Mesenchymal stem cell (in vitro differentiated cells and primary cell): Measurements from ENCODE around the gene CAPN6.

Source experiments
- DNase-seq: peaks from one replicate; pipeline ENCODE4 v3.0.0-alpha.2; 2013
- H2AFZ ChIP-seq: one replicate; pipeline ENCODE4 v1.6.1; 2013; ENCODE audit warnings: low read depth, mild to moderate bottlenecking, control low read depth, inconsistent platforms, low read length, moderate library complexity
- H2AK5ac ChIP-seq: 2 replicates; pipeline ENCODE4 v1.6.1; 2013; ENCODE audit warnings: low read length, moderate library complexity, mild to moderate bottlenecking, inconsistent platforms; ENCODE audit not compliant: severe bottlenecking
- H2BK120ac ChIP-seq: one replicate; pipeline ENCODE4 v1.6.1; 2013; ENCODE audit warnings: low read depth, mild to moderate bottlenecking, inconsistent platforms, low read length, moderate library complexity
- H2BK12ac ChIP-seq, 2 experiments: one replicate each; pipeline ENCODE4 v1.6.1; 2013; ENCODE audit warnings: inconsistent platforms in 2 of 2, low read length in 2 of 2, mild to moderate bottlenecking in 2 of 2, moderate library complexity in 2 of 2, control low read depth in 1 of 2
- H2BK15ac ChIP-seq: one replicate; pipeline ENCODE4 v1.6.1; 2013; ENCODE audit warnings: mild to moderate bottlenecking, low read depth, inconsistent platforms; ENCODE audit not compliant: poor library complexity, severe bottlenecking
- H2BK5ac ChIP-seq: 2 replicates; pipeline ENCODE4 v1.6.1; 2013; ENCODE audit warnings: low read depth, mild to moderate bottlenecking, low read length, control low read depth, inconsistent platforms; ENCODE audit not compliant: poor library complexity, severe bottlenecking
- H3K14ac ChIP-seq, 2 experiments: one replicate each; pipeline ENCODE4 v1.6.1; 2013; ENCODE audit warnings: inconsistent platforms in 2 of 2, low read length in 2 of 2, control low read depth in 1 of 2, mild to moderate bottlenecking in 1 of 2, moderate library complexity in 1 of 2
- H3K18ac ChIP-seq, 2 experiments: one replicate each; pipeline ENCODE4 v1.6.1; 2013; ENCODE audit warnings: inconsistent platforms in 2 of 2, low read length in 2 of 2, control low read depth in 1 of 2, low read depth in 1 of 2, mild to moderate bottlenecking in 1 of 2
- H3K23ac ChIP-seq, 2 experiments: one replicate each; pipeline ENCODE4 v1.6.1; 2013; ENCODE audit warnings: inconsistent platforms in 2 of 2, low read length in 2 of 2, mild to moderate bottlenecking in 2 of 2, moderate library complexity in 2 of 2, control low read depth in 1 of 2
- H3K27ac ChIP-seq: 2 replicates; pipeline ENCODE4 v1.5.1; 2013; ENCODE audit warnings: mild to moderate bottlenecking, moderate library complexity, low read length, control low read depth, inconsistent platforms; ENCODE audit not compliant: poor library complexity, severe bottlenecking
- H3K27me3 ChIP-seq, 2 experiments: 2 replicates each; pipeline versions ENCODE4 v1.6.1 to v1.7.0; 2013; ENCODE audit warnings: low read length in 2 of 2, mild to moderate bottlenecking in 2 of 2, moderate library complexity in 2 of 2, control low read depth in 1 of 2, inconsistent platforms in 1 of 2; ENCODE audit not compliant: control insufficient read depth in 1 of 2, insufficient read depth in 1 of 2
- H3K36me3 ChIP-seq, 2 experiments: 2 replicates each; pipeline versions ENCODE4 v1.6.1 to v1.7.0; 2013; ENCODE audit warnings: low read length in 2 of 2, control low read depth in 1 of 2, inconsistent platforms in 1 of 2, low read depth in 1 of 2, mild to moderate bottlenecking in 1 of 2; ENCODE audit not compliant: insufficient read depth in 2 of 2, control insufficient read depth in 1 of 2
- H3K4ac ChIP-seq, 2 experiments: one replicate each; pipeline ENCODE4 v1.6.1; 2013; ENCODE audit warnings: inconsistent platforms in 2 of 2, low read length in 2 of 2, mild to moderate bottlenecking in 2 of 2, moderate library complexity in 2 of 2, control low read depth in 1 of 2, low read depth in 1 of 2
- H3K4me1 ChIP-seq: 2 replicates; pipeline ENCODE4 v1.6.1; 2013; ENCODE audit warnings: low read depth, low read length, control low read depth; ENCODE audit not compliant: control insufficient read depth, insufficient read depth
- H3K4me2 ChIP-seq: 2 replicates; pipeline ENCODE4 v1.6.1; 2013; ENCODE audit warnings: low read length, mild to moderate bottlenecking, inconsistent platforms; ENCODE audit not compliant: poor library complexity, severe bottlenecking
- H3K4me3 ChIP-seq, 2 experiments: 2 replicates each; pipeline versions ENCODE4 v1.5.1 to v1.7.0; 2013; ENCODE audit warnings: low read length in 2 of 2, mild to moderate bottlenecking in 2 of 2, control low read depth in 1 of 2, low read depth in 1 of 2; ENCODE audit not compliant: insufficient read depth in 1 of 2
- H3K79me1 ChIP-seq: replicated peaks from 2 replicates; pipeline ENCODE4 v1.6.1; 2013; ENCODE audit warnings: mild to moderate bottlenecking, control low read depth, low read length, inconsistent platforms; ENCODE audit not compliant: poor library complexity, severe bottlenecking
- H3K9ac ChIP-seq: 2 replicates; pipeline ENCODE4 v1.7.0; 2013; ENCODE audit warnings: mild to moderate bottlenecking, low read length, moderate library complexity
- H3K9me3 ChIP-seq: 2 replicates; pipeline ENCODE4 v1.7.0; 2013; ENCODE audit warnings: mild to moderate bottlenecking, low read length; ENCODE audit not compliant: control insufficient read depth
- H4K8ac ChIP-seq: one replicate; pipeline ENCODE4 v1.6.1; 2013; ENCODE audit warnings: inconsistent platforms, mild to moderate bottlenecking, low read length, moderate library complexity
- H4K91ac ChIP-seq: one replicate; pipeline ENCODE4 v1.6.1; 2013; ENCODE audit warnings: mild to moderate bottlenecking, low read length, inconsistent platforms
- WGBS: methylation state at CpG from one replicate; pipeline ENCODE4 v1.1.7; 2013; ENCODE audit warnings: mixed read lengths; 5-methylcytosine and 5-hydroxymethylcytosine counted together

CAPN6 gene

DNA sequence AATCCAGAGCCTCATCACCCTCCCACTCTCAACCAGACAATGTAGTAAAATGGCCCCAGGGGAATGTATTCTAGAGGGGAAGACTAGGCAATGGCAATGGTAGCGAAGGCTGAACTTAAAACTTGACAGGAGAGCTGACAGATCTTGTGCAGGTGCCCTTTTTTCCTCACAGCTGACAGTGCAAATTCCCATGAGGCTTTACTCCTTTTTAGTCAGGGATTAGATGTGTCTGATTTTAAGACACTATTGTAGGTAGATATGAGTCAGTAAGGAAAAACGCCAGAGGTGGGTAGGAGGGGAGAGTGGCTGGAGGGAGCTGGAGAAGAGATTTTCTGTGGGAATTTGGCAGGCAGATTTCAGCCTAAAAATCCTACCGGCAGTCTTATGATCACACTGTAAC is 10.7 kb downstream of the CAPN6 start:
- no peak overlapping the region for H3K4ac ChIP-seq
- H3K4me3 ChIP-seq, result no peak overlapping the region
- no peak overlapping the region for H2BK12ac ChIP-seq
- no peak overlapping the region for H3K23ac ChIP-seq
- H3K27me3 ChIP-seq, result peaks cover 0 to 46% of the 10 kb centered on the region in 2 experiments
- no peak overlapping the region for H2BK15ac ChIP-seq
- no peaks in the 10 kb centered on the region for H3K36me3 ChIP-seq
- H3K18ac ChIP-seq, result no peak overlapping the region
- no peak overlapping the region for H3K4me2 ChIP-seq
- no peaks in the 10 kb centered on the region for H3K4me1 ChIP-seq
- no peak overlapping the region for H2AFZ ChIP-seq
- no peak overlapping the region for H4K91ac ChIP-seq
- H2AK5ac ChIP-seq, result no peak overlapping the region
- H2BK120ac ChIP-seq, result no peak overlapping the region
- no peaks in the 10 kb centered on the region for H3K9me3 ChIP-seq
- no peak overlapping the region for H3K9ac ChIP-seq
- H4K8ac ChIP-seq, result no peak overlapping the region
- no peak for DNase-seq
- no peaks in the 10 kb centered on the region for H3K79me1 ChIP-seq
- WGBS, result 72% methylated on average over 2 of the region's 3 CpGs
- H2BK5ac ChIP-seq, result no peak overlapping the region
- H3K14ac ChIP-seq, result no peak overlapping the region
- H3K27ac ChIP-seq, result no peak overlapping the region

DNA sequence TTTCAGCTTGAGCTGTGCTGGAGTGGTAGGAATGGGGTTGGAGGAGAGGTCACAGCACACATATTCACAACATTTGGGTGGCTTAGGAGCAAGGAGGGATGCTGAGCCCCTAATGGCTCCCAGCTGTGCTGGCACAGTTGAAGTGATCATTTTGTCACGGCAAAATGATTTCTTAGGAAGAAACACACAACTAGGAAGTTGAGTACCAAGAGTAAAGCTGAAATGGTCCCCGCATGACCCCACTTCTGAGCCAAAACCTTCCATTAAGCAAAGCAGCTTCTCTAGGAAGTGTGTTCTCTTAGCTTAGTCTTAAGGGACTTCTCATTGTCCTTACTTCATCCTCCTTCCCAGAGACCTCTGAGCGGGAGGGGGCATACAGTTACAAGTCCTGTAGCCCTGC is 12.6 kb downstream of the CAPN6 start:
- no peak overlapping the region for H3K4ac ChIP-seq
- no peak overlapping the region for H2BK5ac ChIP-seq
- peaks cover 0 to 34% of the 10 kb centered on the region in 2 experiments for H3K27me3 ChIP-seq
- no peaks in the 10 kb centered on the region for H3K79me1 ChIP-seq
- 66% methylated on average over 2 of the region's 3 CpGs for WGBS
- no peak overlapping the region for H3K18ac ChIP-seq
- no peak overlapping the region for H2AK5ac ChIP-seq
- no peak for DNase-seq
- H3K36me3 ChIP-seq, result no peaks in the 10 kb centered on the region
- H3K9me3 ChIP-seq, result no peaks in the 10 kb centered on the region
- H3K14ac ChIP-seq, result no peak overlapping the region
- H2BK120ac ChIP-seq, result no peak overlapping the region
- H3K4me2 ChIP-seq, result no peak overlapping the region
- H4K91ac ChIP-seq, result no peak overlapping the region
- H2BK15ac ChIP-seq, result no peak overlapping the region
- no peak overlapping the region for H3K4me3 ChIP-seq
- no peak overlapping the region for H3K9ac ChIP-seq
- H3K27ac ChIP-seq, result no peak overlapping the region
- H2AFZ ChIP-seq, result no peak overlapping the region
- H2BK12ac ChIP-seq, result no peak overlapping the region
- no peaks in the 10 kb centered on the region for H3K4me1 ChIP-seq
- no peak overlapping the region for H3K23ac ChIP-seq
- H4K8ac ChIP-seq, result no peak overlapping the region

GRCh38 chrX:111254896-111255693 is 15.2 kb downstream of the CAPN6 start:
- Histone ChIP-seq H4K8ac (no peak overlapping the region), H3K79me1 (no peaks in the 10 kb centered on the region), H2BK12ac (no peak overlapping the region), H3K27me3 (peaks cover 0 to 35% of the 10 kb centered on the region in 2 experiments), H3K9ac (no peak overlapping the region), H2AFZ (no peak overlapping the region), H3K36me3 (no peaks in the 10 kb centered on the region), H3K4me1 (no peaks in the 10 kb centered on the region), H2BK15ac (no peak overlapping the region), H2BK5ac (no peak overlapping the region), H2AK5ac (no peak overlapping the region), H2BK120ac (no peak overlapping the region), H3K27ac (no peak overlapping the region), H3K18ac (no peak overlapping the region), H3K9me3 (no peaks in the 10 kb centered on the region), H4K91ac (no peak overlapping the region), H3K14ac (no peak overlapping the region), H3K4me3 (no peak overlapping the region), H3K4ac (no peak overlapping the region), H3K23ac (no peak overlapping the region), H3K4me2 (no peak overlapping the region)
- 67% methylated on average over 1 of the region's 7 CpGs for WGBS
- no peak for DNase-seq

DNA sequence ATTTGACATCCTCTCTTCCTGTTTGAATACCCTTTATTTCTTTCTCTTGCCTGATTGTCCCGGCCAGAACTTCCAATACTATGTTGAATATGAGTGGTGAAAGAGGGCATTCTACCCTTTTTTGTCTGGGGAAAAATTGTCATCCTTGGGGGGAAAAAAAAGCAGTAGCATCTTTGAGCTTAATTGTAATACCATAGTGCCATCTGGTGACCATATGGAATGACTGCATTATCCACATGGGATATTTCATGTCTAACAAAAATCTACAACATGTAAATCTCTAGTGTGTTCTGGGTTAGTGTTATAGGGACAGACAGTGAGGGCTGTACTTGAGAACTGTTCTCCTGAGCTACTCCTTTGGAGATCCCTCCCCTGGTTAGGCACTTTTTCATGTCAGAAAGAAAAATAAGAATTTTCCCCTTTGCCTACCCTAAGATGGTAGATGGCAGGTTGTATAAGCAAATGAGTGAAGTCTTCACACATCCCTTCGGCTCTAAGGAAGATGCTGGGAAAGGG is 26.0 kb downstream of the CAPN6 start:
- no peak overlapping the region for H3K18ac ChIP-seq
- no peak overlapping the region for H3K4me2 ChIP-seq
- no peak overlapping the region for H2BK15ac ChIP-seq
- no peak overlapping the region for H2AFZ ChIP-seq
- no peak overlapping the region for H3K14ac ChIP-seq
- no peak overlapping the region for H3K4me3 ChIP-seq
- H2BK5ac ChIP-seq, result no peak overlapping the region
- no CpG with 5 or more reads among the region's 2 CpGs for whole genome bisulfite sequencing
- H2AK5ac ChIP-seq, result no peak overlapping the region
- H3K27me3 ChIP-seq, result peaks cover 0 to 52% of the 10 kb centered on the region in 2 experiments
- H3K79me1 ChIP-seq, result no peaks in the 10 kb centered on the region
- H3K9ac ChIP-seq, result no peak overlapping the region
- H3K4me1 ChIP-seq, result no peaks in the 10 kb centered on the region
- no peak overlapping the region for H2BK12ac ChIP-seq
- no peak overlapping the region for H4K8ac ChIP-seq
- peak; percentile 18 for DNase-seq
- no peak overlapping the region for H3K27ac ChIP-seq
- no peaks in the 10 kb centered on the region for H3K9me3 ChIP-seq
- H3K23ac ChIP-seq, result no peak overlapping the region
- H3K4ac ChIP-seq, result no peak overlapping the region
- no peak overlapping the region for H2BK120ac ChIP-seq
- H3K36me3 ChIP-seq, result no peaks in the 10 kb centered on the region
- H4K91ac ChIP-seq, result no peak overlapping the region
